HepG2 (cell line): ENCODE data around the gene LRRC45. TPM values are rescaled to one million over a fixed set of nuclear protein-coding genes. Genes with fewer than 3 reads are reported as not detected.
A peak's percentile ranks its signal among the peaks of the same experiment; 100 is the strongest.

ENCODE experiments used
- ATAC-seq: fragments of 200-7000 bp; cut with Tn5 transposase; 3 replicates; pipeline ENCODE4 v1.9.1; 2020; ENCODE audit warnings: mild to moderate bottlenecking, moderate library complexity
- BruUV-seq: library from RNA; stranded (reverse); fragments of 400-500 nt; replicated peaks from 2 replicates; lab custom pipeline; 2021; lab: Mats Ljungman, UMichigan
- CTCF ChIA-PET: fragments of 300-600 bp; formaldehyde crosslinking; extraction: SDS; loops from one replicate; lab custom pipeline; 2021; ENCODE audit warnings: low total read pairs, inconsistent platforms, low intra/inter-chr PET ratio; lab: Yijun Ruan, JAX
- POLR2A ChIA-PET: fragments of 350-600 bp; sonication (Branson Sonifier 250); formaldehyde crosslinking; loops from one replicate; lab custom pipeline; 2020; ENCODE audit warnings: antibody characterized with exemption, inconsistent platforms; lab: Yijun Ruan, JAX
- DNase-seq: peaks from one replicate; pipeline ENCODE4 v3.0.0-alpha.2; 2015; ENCODE audit warnings: low spot score
- FAIRE-seq: peaks from 3 replicates; lab custom pipeline; 2011; peaks lifted over from hg19 to GRCh38; lab: Jason Lieb, UNC
- H2AFZ ChIP-seq: one replicate; pipeline ENCODE4 v1.6.1; 2011; ENCODE audit warnings: low read length, inconsistent platforms
- H3K27ac ChIP-seq: fragments of 300-600 bp; 3 replicates; pipeline ENCODE4 v1.8.0; 2011; ENCODE audit warnings: mixed run types, mild to moderate bottlenecking, mixed read lengths, low read length, inconsistent platforms; ENCODE audit not compliant: insufficient read depth; ENCODE audit errors: extremely low read length
- H3K27me3 ChIP-seq, 2 experiments: fragments of 200-600 bp in 1 of 2; 2 replicates in 1 of 2; 3 replicates in 1 of 2; pipeline versions ENCODE4 v1.6.0 to v1.8.0; 2011; ENCODE audit warnings: low read length in 2 of 2, mild to moderate bottlenecking in 2 of 2, moderate library complexity in 2 of 2, inconsistent platforms in 1 of 2; ENCODE audit not compliant: insufficient read depth in 2 of 2, control insufficient read depth in 1 of 2
- H3K36me3 ChIP-seq, 2 experiments: fragments of 200-600 bp in 1 of 2; replicated peaks in 1 of 2; 2 replicates in 1 of 2; 3 replicates in 1 of 2; pipeline versions ENCODE4 v1.5.1 to v1.8.0; 2011; ENCODE audit warnings: low read length in 2 of 2, inconsistent platforms in 1 of 2; ENCODE audit not compliant: insufficient read depth in 2 of 2, control insufficient read depth in 1 of 2
- H3K4me1 ChIP-seq: 2 replicates; pipeline ENCODE4 v1.5.1; 2012; ENCODE audit warnings: low read length, inconsistent platforms; ENCODE audit not compliant: insufficient read depth
- H3K4me2 ChIP-seq: 2 replicates; pipeline ENCODE4 v1.6.0; 2011; ENCODE audit warnings: low read depth, low read length, inconsistent platforms
- H3K4me3 ChIP-seq, 3 experiments: fragments of 200-600 bp in 1 of 3; sonication (generic), shearing (Covaris generic) in 1 of 3; replicated peaks in 1 of 3; 2 replicates each; pipeline ENCODE4 v1.5.1; 2011 to 2016; ENCODE audit warnings: low read length in 3 of 3, inconsistent platforms in 2 of 3, low read depth in 2 of 3, mild to moderate bottlenecking in 2 of 3, control low read depth in 1 of 3, mixed read lengths in 1 of 3; ENCODE audit not compliant: insufficient read depth in 1 of 3
- H3K79me2 ChIP-seq: one replicate; pipeline ENCODE4 v1.6.1; 2011; ENCODE audit warnings: low read length, inconsistent platforms; ENCODE audit not compliant: insufficient read depth
- H3K9ac ChIP-seq: 2 replicates; pipeline ENCODE4 v1.6.0; 2011; ENCODE audit warnings: mild to moderate bottlenecking, low read depth, low read length, inconsistent platforms; ENCODE audit not compliant: insufficient read depth
- H3K9me3 ChIP-seq: 2 replicates; pipeline ENCODE4 v1.5.1; 2012; ENCODE audit warnings: mild to moderate bottlenecking, low read length
- H4K20me1 ChIP-seq: 2 replicates; pipeline ENCODE4 v1.6.0; 2011; ENCODE audit warnings: inconsistent platforms, mild to moderate bottlenecking, low read length, moderate library complexity; ENCODE audit not compliant: insufficient read depth
- AGO1 ChIP-seq: fragments of 200-400 bp; formaldehyde crosslinking; IDR thresholded peaks from 2 replicates; pipeline ENCODE4 v1.6.1; 2017; ENCODE audit warnings: mild to moderate bottlenecking, low read depth, low read length, moderate library complexity; ENCODE audit not compliant: poor library complexity, severe bottlenecking
- ATAD3A ChIP-seq: sonication (generic); formaldehyde crosslinking; IDR thresholded peaks from 2 replicates; pipeline ENCODE4 v1.4.0; 2020; ENCODE audit warnings: missing genetic modification reagents
- ATF7-NPFF ChIP-seq: sonication (generic); formaldehyde crosslinking; IDR thresholded peaks from 2 replicates; pipeline ENCODE4 v1.8.1; 2023; ENCODE audit warnings: mild to moderate bottlenecking, low read depth, missing genetic modification reagents, moderate library complexity
- ATM ChIP-seq: fragments of 450-650 bp; IDR thresholded peaks from 2 replicates; pipeline ENCODE4 v1.7.1; 2017; ENCODE audit warnings: mild to moderate bottlenecking, borderline replicate concordance
- BHLHE40 ChIP-seq: IDR thresholded peaks from 2 replicates; pipeline ENCODE4 v1.6.1; 2011; ENCODE audit warnings: low read length, improper control_type of control experiment
- CREBL2 ChIP-seq: sonication (generic); formaldehyde crosslinking; IDR thresholded peaks from 2 replicates; pipeline ENCODE4 v1.8.1; 2023; ENCODE audit warnings: missing genetic modification reagents, mild to moderate bottlenecking, borderline replicate concordance
- KLF16 ChIP-seq, 2 experiments: sonication (generic) in 1 of 2; formaldehyde crosslinking in 1 of 2; IDR thresholded peaks; 2 replicates each; pipeline versions ENCODE4 v1.6.1 to v1.8.0; 2016 to 2023; ENCODE audit warnings: missing genetic modification reagents in 2 of 2, missing compliant biosample characterization in 1 of 2
- KMT2B ChIP-seq: IDR thresholded peaks from 2 replicates; pipeline ENCODE4 v1.6.1; 2016; ENCODE audit warnings: missing genetic modification reagents, missing compliant biosample characterization
- NFRKB ChIP-seq: fragments of 450-650 bp; IDR thresholded peaks from 2 replicates; pipeline ENCODE4 v1.6.1; 2017
- ZBTB39 ChIP-seq: sonication (generic); formaldehyde crosslinking; IDR thresholded peaks from 2 replicates; pipeline ENCODE4 v1.5.0; 2020; ENCODE audit warnings: missing genetic modification reagents
- ZBTB4 ChIP-seq: sonication (generic); formaldehyde crosslinking; IDR thresholded peaks from 2 replicates; pipeline ENCODE4 v1.4.0; 2020; ENCODE audit warnings: missing genetic modification reagents, mild to moderate bottlenecking, borderline replicate concordance
- ZC3H13 ChIP-seq: sonication (generic); formaldehyde crosslinking; IDR thresholded peaks from 2 replicates; pipeline ENCODE4 v1.8.1; 2023; ENCODE audit warnings: mild to moderate bottlenecking, missing genetic modification reagents, moderate library complexity
- ZIK1 ChIP-seq: sonication (generic); formaldehyde crosslinking; IDR thresholded peaks from 2 replicates; pipeline ENCODE4 v1.5.0; 2020; ENCODE audit warnings: mild to moderate bottlenecking, low read depth, missing genetic modification reagents, borderline replicate concordance
- ZNF326 ChIP-seq: sonication (generic); formaldehyde crosslinking; IDR thresholded peaks from 2 replicates; pipeline ENCODE4 v1.4.0; 2020; ENCODE audit warnings: missing genetic modification reagents, borderline replicate concordance
- ZNF619 ChIP-seq: sonication (generic); formaldehyde crosslinking; IDR thresholded peaks from 2 replicates; pipeline ENCODE4 v1.4.0; 2020; ENCODE audit warnings: mild to moderate bottlenecking, missing genetic modification reagents
- ZNF780A ChIP-seq: sonication (generic); formaldehyde crosslinking; IDR thresholded peaks from 2 replicates; pipeline ENCODE4 v1.8.0; 2022; ENCODE audit warnings: mild to moderate bottlenecking, missing genetic modification reagents, moderate library complexity
- WGBS: methylation state at CpG from one replicate; pipeline ENCODE4 v1.1.6; 2017; ENCODE audit warnings: low lambda C conversion rate; 5-methylcytosine and 5-hydroxymethylcytosine counted together
- in situ Hi-C: cut with HindIII; loops from 2 replicates; pipeline ENCODE4 v1.10.0; 2017; ENCODE audit warnings: low pct_unique_long_range_greater_than_20kb; ENCODE audit not compliant: extremely low pct_ligation_motif_present
- intact Hi-C: fragments of 100-400 bp; cut with micrococcal nuclease; formaldehyde crosslinking; loops from one replicate; pipeline ENCODE4 v1.10.0; 2022; ENCODE audit not compliant: unreplicated experiment
- polyA plus RNA-seq, 8 experiments: library from polyadenylated mRNA; depleted of rRNA in 3 of 8; stranded (reverse) in 7 of 8; unstranded in 1 of 8; fragments of >200 nt; fragmentation: Illumina TruSeq in 4 of 8; extraction: Trizol in 4 of 8; gene quantifications; 2 replicates each; pipeline versions ENCODE4 v1.2.1 to v1.2.3, GENCODE V29; 2011 to 2016; ENCODE audit warnings: low read depth in 4 of 8, missing spikeins in 1 of 8, mixed read lengths in 1 of 8; ENCODE audit not compliant: insufficient read depth in 1 of 8
- total RNA-seq, 5 experiments: library from RNA; depleted of rRNA; stranded (reverse); fragments of >200 nt; fragmentation: Illumina TruSeq; extraction: Trizol; gene quantifications; 2 replicates each; pipeline ENCODE4 v1.2.3, GENCODE V29; 2016; ENCODE audit warnings: low read depth in 1 of 5

The LRRC45 gene
- total and polyA plus RNA-seq, 2 of the 13 experiments (the other 11 are each of a cell fraction or from before 2014, with no cell fraction given) = 11.6 to 48.1 TPM

GRCh38 chr17:82018152-82018988 is 4.7 kb upstream of the LRRC45 start (continued):
- TF ChIP-seq ZC3H13 (CRISPR knock-in tag) (peak; percentile 76), BHLHE40 (no peak), ATF7-NPFF (CRISPR knock-in tag) (no peak), ZIK1 (no peak), NFRKB (no peak), ATAD3A (CRISPR knock-in tag) (no peak), ZBTB39 (CRISPR knock-in tag) (no peak), KLF16 (CRISPR knock-in tag; IDR thresholded peaks at IDR 0.05) (no peak), ZNF619 (CRISPR knock-in tag) (peak; percentile 29; the same call in 1 of the 2 replicates)

GRCh38 chr17:82018989-82019689 is 4.0 kb upstream of the LRRC45 start:
- FAIRE-seq (no peak), DNase-seq (no peak), ATAC-seq (no peak)
- Histone ChIP-seq H2AFZ (no peak overlapping the region), H3K9me3 (no peaks in the 10 kb centered on the region), H3K4me2 (no peak overlapping the region), H3K4me3 (no peak overlapping the region), H3K79me2 (peaks cover 35% of the 10 kb centered on the region), H4K20me1 (no peaks in the 10 kb centered on the region; the same call in 1 of the 2 replicates), H3K27ac (peak overlapping the region; percentile 68), H3K9ac (no peak overlapping the region; the same call in 1 of the 2 replicates), H3K36me3 (peaks cover 8 to 11% of the 10 kb centered on the region in 2 experiments; a peak in 3 of 5 replicates), H3K4me1 (peaks cover 82% of the 10 kb centered on the region), H3K27me3 (no peaks in the 10 kb centered on the region; a peak in 1 of 5 replicates)
- intact Hi-C loops = no loop called here
- in situ Hi-C loops = no loop called here
- POLR2A ChIA-PET = interaction anchor here (1.0 to 14.1 kb wide), 15 partner anchors 10 to 137 kb away, joined by 3 to 470 read pairs (median 10); partner anchors contain the start of genes DCXR, FASN, MAFG and NOTUM
- CTCF ChIA-PET = interaction anchor here (0.6 to 6.8 kb wide), 6 partner anchors 18 to 135 kb away, joined by 3 to 181 read pairs (median 9); partner anchors contain the start of genes ASPSCR1 and NOTUM
- 95% methylated on average over 33 of the region's 33 CpGs for WGBS
- TSS peak; percentile 18 for BruUV-seq
- TF ChIP-seq CREBL2 (CRISPR knock-in tag) = no peak
- TF ChIP-seq ZNF780A (CRISPR knock-in tag) = no peak
- peak; percentile 95 for TF ChIP-seq ZNF326 (CRISPR knock-in tag)
- peak; percentile 97 for TF ChIP-seq AGO1
- peak; percentile 55 for TF ChIP-seq ZBTB4 (CRISPR knock-in tag)
- no peak for TF ChIP-seq KMT2B (CRISPR knock-in tag)
- no peak for TF ChIP-seq ATM
